Measurements from ENCODE around the gene TPD52L1. TPM values are rescaled to one million over a fixed set of nuclear protein-coding genes. Genes with fewer than 3 reads are reported as not detected.

The TPD52L1 gene
- total and polyA plus RNA-seq, 9 donors = 31.9 to 71.0 (median 41.7) TPM

DNA sequence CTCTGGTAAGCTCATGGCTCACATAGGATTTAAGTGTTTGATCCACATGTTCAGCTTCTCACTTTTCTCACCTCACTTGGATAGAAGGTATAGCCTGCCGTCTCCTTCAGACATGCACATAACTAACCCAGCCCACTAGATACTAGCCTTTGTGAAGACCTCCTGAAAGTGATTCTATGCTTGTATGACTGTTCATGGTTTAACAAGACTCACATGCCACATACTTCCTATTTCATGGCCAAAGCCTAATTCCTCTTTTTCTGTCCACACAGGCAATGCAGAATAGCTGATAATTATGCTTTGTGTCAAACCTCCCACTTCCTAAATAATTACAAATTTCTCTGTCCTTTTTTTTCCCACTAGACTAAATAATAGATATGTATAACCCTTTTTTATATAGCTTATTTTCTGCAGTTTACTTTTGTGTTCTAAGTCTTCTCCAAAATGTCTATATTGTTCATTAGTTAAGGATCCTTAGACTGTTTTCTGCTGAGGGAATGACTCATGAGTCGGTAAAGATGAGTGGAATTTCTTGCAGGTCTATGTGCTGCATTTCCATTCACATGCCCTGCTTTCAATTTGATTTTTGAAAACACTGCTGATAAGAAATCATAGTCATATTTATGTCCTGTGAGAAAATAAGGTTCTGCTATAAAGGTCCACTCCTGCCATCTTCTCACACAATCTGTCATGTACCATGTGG lies 105.2 kb downstream of the TPD52L1 start:
- no peaks in the 10 kb centered on the region for H3K27me3 ChIP-seq (ENCODE audit: control insufficient read depth, insufficient read depth, low read length)
- no CpG with 5 or more reads among the region's 2 CpGs for WGBS (ENCODE audit: insufficient coverage)
- no peaks in the 10 kb centered on the region for H3K4me1 ChIP-seq (ENCODE audit: control insufficient read depth, insufficient read depth, low read length)
- H3K4me3 ChIP-seq (ENCODE audit: low read length) = no peak overlapping the region
- no peaks in the 10 kb centered on the region for H3K9me3 ChIP-seq (replicated peaks; ENCODE audit: control insufficient read depth, low read depth, low read length)
- H3K36me3 ChIP-seq (ENCODE audit: control insufficient read depth, insufficient read depth, low read length) = no peaks in the 10 kb centered on the region
- no peak overlapping the region for H3K27ac ChIP-seq (ENCODE audit: low read length)
- DNase-seq = peak; percentile 5

DNA sequence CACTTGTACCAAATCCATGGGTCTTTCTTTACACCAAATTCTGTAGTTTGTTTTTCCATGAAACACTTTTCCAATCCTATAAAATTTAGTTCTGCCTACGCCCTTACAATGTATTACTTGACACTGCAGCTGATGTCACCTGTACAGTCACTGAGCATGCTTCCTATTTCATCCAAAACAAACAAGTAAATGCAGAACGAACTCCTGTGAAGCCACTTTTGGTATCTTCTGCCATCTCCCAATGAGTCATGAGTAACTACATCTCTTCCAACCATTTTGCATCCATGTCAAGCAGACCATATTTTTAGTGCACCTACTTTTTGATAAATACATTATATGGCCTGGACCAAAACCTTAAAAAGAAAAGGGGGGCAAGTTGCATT lies 105.8 kb downstream of the TPD52L1 start:
- Histone ChIP-seq H3K27me3 (ENCODE audit: control insufficient read depth, insufficient read depth, low read length) (no peaks in the 10 kb centered on the region), H3K9me3 (replicated peaks; ENCODE audit: control insufficient read depth, low read depth, low read length) (no peaks in the 10 kb centered on the region), H3K4me3 (ENCODE audit: low read length) (no peak overlapping the region), H3K27ac (ENCODE audit: low read length) (no peak overlapping the region), H3K36me3 (ENCODE audit: control insufficient read depth, insufficient read depth, low read length) (no peaks in the 10 kb centered on the region), H3K4me1 (ENCODE audit: control insufficient read depth, insufficient read depth, low read length) (no peaks in the 10 kb centered on the region)
- 93% methylated on average over 2 of the region's 2 CpGs for WGBS (ENCODE audit: insufficient coverage)
- no peak for DNase-seq

DNA sequence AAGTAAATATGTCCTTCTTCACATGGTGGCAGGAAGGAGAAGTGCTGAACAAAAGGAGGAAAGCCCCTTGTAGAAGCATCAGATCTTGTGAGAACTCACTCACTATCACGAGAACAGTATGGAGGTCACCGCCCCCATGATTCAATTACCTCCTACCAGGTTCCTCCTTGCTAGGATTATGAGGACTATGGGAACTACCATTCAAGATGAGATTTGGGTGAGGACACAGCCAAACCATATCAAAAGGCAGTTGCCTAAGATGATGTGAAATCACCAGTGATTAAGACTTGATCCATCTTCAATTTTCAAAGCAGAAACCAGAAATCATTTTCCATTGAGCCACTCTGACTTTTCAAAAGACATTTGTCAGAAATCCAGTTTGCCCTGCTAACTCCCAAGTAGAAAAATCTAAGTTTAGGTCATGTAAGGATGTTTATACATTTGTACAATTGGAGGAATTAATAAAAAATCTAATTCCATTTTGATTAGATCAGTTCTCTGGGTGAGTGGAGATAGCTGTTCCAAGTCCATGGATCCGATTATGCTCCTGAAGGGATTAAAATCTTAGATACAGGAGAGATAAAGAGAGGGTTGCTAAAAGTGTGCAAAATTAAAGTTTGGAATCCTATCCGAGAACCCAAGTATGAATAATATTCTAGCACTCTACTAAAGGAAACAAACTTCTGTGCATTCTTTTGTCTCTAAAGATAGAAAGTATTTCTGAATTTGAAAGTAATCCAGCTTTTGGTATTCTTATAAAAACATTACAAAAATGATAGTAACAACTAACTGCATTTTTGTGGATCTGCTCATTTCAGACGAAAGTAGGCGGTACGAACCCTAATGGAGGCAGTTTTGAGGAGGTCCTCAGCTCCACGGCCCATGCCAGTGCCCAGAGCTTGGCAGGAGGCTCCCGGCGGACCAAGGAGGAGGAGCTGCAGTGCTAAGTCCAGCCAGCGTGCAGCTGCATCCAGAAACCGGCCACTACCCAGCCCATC lies 108.7 kb downstream of the TPD52L1 start:
- Histone ChIP-seq H3K27ac (ENCODE audit: low read length) (no peak overlapping the region), H3K4me3 (ENCODE audit: low read length) (no peak overlapping the region), H3K27me3 (ENCODE audit: control insufficient read depth, insufficient read depth, low read length) (no peaks in the 10 kb centered on the region), H3K36me3 (ENCODE audit: control insufficient read depth, insufficient read depth, low read length) (no peaks in the 10 kb centered on the region), H3K4me1 (ENCODE audit: control insufficient read depth, insufficient read depth, low read length) (no peaks in the 10 kb centered on the region), H3K9me3 (replicated peaks; ENCODE audit: control insufficient read depth, low read depth, low read length) (no peaks in the 10 kb centered on the region)
- no peak for DNase-seq
- WGBS (ENCODE audit: insufficient coverage) = 85% methylated on average over 6 of the region's 12 CpGs

DNA sequence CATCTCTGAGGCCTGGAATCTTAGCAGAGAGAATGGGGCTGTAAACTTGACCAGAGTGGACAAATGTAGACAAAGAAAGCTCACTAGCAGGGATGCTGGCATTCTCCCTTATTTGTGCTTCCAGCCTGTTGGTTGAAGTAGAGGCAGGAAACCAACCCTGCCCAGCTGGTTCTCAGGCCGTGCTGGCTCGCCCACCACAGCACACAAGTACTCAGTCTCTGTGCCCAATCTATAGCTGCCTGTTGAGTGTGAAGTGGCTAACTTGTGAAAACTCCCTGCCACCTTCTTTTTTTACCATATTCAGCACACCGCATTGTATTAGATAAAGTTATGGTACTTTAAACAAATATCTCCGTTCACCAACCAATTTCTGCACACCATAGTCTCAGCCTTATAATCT lies 110.9 kb downstream of the TPD52L1 start:
- Histone ChIP-seq H3K4me1 (ENCODE audit: control insufficient read depth, insufficient read depth, low read length) (no peaks in the 10 kb centered on the region), H3K36me3 (ENCODE audit: control insufficient read depth, insufficient read depth, low read length) (no peaks in the 10 kb centered on the region), H3K4me3 (ENCODE audit: low read length) (no peak overlapping the region), H3K9me3 (replicated peaks; ENCODE audit: control insufficient read depth, low read depth, low read length) (no peaks in the 10 kb centered on the region), H3K27ac (ENCODE audit: low read length) (no peak overlapping the region), H3K27me3 (ENCODE audit: control insufficient read depth, insufficient read depth, low read length) (no peaks in the 10 kb centered on the region)
- DNase-seq = no peak
- no CpG with 5 or more reads among the region's 4 CpGs for WGBS (ENCODE audit: insufficient coverage)

DNA sequence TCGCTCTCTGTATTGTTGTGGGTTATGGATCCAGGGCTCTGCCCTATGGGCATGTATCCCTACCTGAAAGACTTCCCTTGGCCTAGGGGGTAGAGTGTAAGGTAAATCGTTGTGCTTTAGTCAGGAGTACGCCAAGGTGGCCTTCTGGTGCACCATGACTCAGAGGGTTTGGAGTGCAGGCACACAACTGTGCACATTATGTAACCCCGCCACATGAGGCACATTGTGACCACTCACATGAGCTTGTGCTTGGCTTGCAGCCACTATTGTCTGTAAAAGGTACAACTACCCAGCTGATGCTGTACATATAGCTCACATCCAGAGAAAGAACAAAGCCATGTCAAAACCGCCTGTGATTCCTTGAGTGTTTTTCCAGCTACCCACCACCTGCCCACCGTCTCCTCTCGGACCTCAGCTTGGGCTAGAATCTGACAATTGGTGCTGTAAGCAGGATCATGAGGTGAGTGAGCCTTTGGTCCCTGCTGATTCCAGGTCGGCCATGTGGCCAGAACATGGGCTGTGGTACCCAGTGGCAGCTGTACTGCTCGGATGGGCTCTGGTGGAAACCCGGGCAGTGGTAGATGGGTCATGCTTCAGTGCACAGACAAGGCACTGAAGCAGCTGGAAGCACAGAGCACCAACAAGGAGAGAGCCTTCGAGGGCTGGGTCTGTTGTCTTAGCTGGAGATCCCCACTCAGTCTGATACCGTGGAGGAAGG lies 114.4 kb downstream of the TPD52L1 start:
- DNase-seq = no peak
- H3K4me1 ChIP-seq (ENCODE audit: control insufficient read depth, insufficient read depth, low read length) = no peaks in the 10 kb centered on the region
- no peaks in the 10 kb centered on the region for H3K27me3 ChIP-seq (ENCODE audit: control insufficient read depth, insufficient read depth, low read length)
- H3K9me3 ChIP-seq (replicated peaks; ENCODE audit: control insufficient read depth, low read depth, low read length) = peaks cover 2% of the 10 kb centered on the region
- no peak overlapping the region for H3K4me3 ChIP-seq (ENCODE audit: low read length)
- H3K27ac ChIP-seq (ENCODE audit: low read length) = no peak overlapping the region
- peaks cover 28% of the 10 kb centered on the region for H3K36me3 ChIP-seq (ENCODE audit: control insufficient read depth, insufficient read depth, low read length)
- 86% methylated on average over 8 of the region's 12 CpGs for WGBS (ENCODE audit: insufficient coverage)

DNA sequence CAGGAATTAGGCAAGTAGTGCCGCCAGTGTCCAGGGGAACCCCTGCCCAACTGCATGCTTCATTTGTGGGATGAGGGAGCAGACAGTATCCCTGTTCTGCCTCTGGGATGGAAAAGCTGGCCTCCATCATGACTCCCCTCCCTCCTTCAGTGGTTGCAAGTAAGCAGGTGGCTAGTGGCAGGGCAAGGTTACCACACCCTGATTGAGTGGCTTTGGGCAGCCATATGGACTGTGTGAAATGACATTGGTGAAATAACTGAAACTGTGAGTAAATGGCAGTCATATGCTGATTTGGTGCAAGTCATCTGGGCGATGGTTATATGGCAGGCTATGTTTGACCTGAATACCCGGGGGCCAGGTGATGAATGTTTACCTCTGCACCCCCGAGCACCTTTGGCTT lies 115.2 kb downstream of the TPD52L1 start:
- Histone ChIP-seq H3K27me3 (ENCODE audit: control insufficient read depth, insufficient read depth, low read length) (no peaks in the 10 kb centered on the region), H3K4me3 (ENCODE audit: low read length) (no peak overlapping the region), H3K9me3 (replicated peaks; ENCODE audit: control insufficient read depth, low read depth, low read length) (peaks cover 2% of the 10 kb centered on the region), H3K27ac (ENCODE audit: low read length) (no peak overlapping the region), H3K4me1 (ENCODE audit: control insufficient read depth, insufficient read depth, low read length) (no peaks in the 10 kb centered on the region), H3K36me3 (ENCODE audit: control insufficient read depth, insufficient read depth, low read length) (peaks cover 36% of the 10 kb centered on the region)
- WGBS (ENCODE audit: insufficient coverage) = 100% methylated on average over 2 of the region's 4 CpGs
- DNase-seq = no peak

DNA sequence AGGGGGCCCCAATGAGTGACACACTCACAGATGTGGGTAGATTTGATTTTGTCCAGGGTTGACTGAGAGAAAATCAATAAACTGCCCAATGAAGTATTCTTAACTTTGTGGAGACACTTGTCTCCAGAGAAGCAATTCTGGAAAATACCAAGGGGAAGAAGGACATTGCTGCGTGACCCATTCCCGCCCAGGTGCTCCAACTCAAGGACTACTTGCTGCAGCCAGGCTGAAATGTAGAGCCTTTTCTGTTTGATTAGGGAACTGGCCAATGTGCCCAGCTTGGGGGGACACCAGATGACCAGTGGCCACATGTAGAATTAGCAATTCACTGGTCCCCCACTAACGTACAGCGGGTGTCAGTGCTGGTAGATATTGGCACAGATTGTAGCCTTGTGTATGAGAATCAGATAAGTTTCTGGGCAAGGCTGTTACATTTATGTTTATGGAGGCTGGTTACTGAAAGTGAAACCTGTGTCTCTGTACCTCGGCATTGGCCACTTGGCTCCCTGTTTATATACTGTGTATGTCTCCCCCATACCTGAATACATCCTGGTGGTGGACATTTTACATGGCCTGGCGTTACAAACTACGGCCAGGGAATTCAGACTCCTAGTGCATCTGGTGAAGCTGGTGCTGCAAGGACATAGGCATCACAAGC lies 115.9 kb downstream of the TPD52L1 start:
- Histone ChIP-seq H3K9me3 (replicated peaks; ENCODE audit: control insufficient read depth, low read depth, low read length) (peaks cover 2% of the 10 kb centered on the region), H3K36me3 (ENCODE audit: control insufficient read depth, insufficient read depth, low read length) (peaks cover 41% of the 10 kb centered on the region), H3K27ac (ENCODE audit: low read length) (no peak overlapping the region), H3K27me3 (ENCODE audit: control insufficient read depth, insufficient read depth, low read length) (no peaks in the 10 kb centered on the region), H3K4me1 (ENCODE audit: control insufficient read depth, insufficient read depth, low read length) (no peaks in the 10 kb centered on the region), H3K4me3 (ENCODE audit: low read length) (no peak overlapping the region)
- 100% methylated on average over 4 of the region's 7 CpGs for whole genome bisulfite sequencing (ENCODE audit: insufficient coverage)
- DNase-seq = no peak

DNA sequence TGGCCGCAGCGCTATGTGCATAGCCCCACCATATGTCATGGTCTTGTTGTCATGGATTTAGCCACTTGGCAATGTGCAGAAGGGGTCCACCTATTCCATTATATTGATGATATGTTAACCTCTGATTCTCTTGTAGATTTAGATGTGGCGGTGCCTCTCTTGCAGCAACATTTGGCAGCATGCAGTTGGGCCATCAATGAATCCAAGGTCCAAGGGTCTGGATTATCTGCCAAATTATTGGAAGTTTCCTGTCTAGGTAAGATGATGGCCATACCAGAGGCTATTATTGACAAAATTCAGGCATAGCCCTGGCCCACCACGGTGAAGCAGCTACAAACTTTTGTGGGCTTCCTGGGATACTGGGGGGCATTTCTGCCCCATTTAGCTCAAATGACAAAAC lies 116.8 kb downstream of the TPD52L1 start:
- DNase-seq = no peak
- Histone ChIP-seq H3K4me1 (ENCODE audit: control insufficient read depth, insufficient read depth, low read length) (no peaks in the 10 kb centered on the region), H3K27me3 (ENCODE audit: control insufficient read depth, insufficient read depth, low read length) (no peaks in the 10 kb centered on the region), H3K4me3 (ENCODE audit: low read length) (no peak overlapping the region), H3K9me3 (replicated peaks; ENCODE audit: control insufficient read depth, low read depth, low read length) (peaks cover 2% of the 10 kb centered on the region), H3K36me3 (ENCODE audit: control insufficient read depth, insufficient read depth, low read length) (peaks cover 44% of the 10 kb centered on the region), H3K27ac (ENCODE audit: low read length) (no peak overlapping the region)
- WGBS (ENCODE audit: insufficient coverage) = 97% methylated on average over 4 of the region's 4 CpGs

DNA sequence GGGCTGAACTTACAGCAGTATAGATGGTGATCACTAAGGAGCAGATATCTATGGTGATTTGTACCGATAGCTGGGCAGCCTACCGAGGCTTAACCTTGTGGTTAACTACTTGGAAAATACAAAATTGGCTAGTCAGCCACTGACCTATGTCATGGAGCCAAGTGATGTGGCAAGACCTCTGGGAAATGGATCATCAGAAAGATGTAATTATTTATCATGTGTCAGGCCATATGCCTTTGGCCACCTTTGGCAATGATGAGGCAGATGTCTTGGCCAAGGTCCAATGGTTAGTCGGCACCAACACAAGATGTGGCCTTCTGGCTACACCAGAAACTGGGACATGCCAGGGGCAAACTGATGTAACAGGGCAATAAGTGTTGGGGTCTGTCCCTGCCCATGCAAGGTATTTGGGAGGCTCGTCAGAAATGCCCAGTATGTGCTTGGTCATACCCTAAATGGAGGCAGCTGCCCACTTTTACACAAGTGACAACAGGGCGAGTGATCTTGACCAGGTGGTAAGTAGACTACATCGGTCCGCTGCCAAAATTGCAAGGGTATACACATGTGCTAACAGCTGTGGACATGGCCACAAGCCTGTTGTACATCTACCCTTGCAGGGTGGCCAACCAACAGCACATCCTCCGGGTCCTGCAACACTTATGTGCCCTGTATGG lies 118.0 kb downstream of the TPD52L1 start:
- H3K27ac ChIP-seq (ENCODE audit: low read length) = no peak overlapping the region
- H3K4me3 ChIP-seq (ENCODE audit: low read length) = no peak overlapping the region
- H3K36me3 ChIP-seq (ENCODE audit: control insufficient read depth, insufficient read depth, low read length) = peaks cover 53% of the 10 kb centered on the region
- no peak for DNase-seq
- no peaks in the 10 kb centered on the region for H3K27me3 ChIP-seq (ENCODE audit: control insufficient read depth, insufficient read depth, low read length)
- 91% methylated on average over 7 of the region's 8 CpGs for WGBS (ENCODE audit: insufficient coverage)
- peaks cover 2% of the 10 kb centered on the region for H3K9me3 ChIP-seq (replicated peaks; ENCODE audit: control insufficient read depth, low read depth, low read length)
- H3K4me1 ChIP-seq (ENCODE audit: control insufficient read depth, insufficient read depth, low read length) = no peaks in the 10 kb centered on the region
